MM.1S (cell line): Measurements from ENCODE around the gene GRM1.

Experiments used
- DNase-seq: peaks from one replicate; pipeline ENCODE4 v3.0.0-alpha.2; 2015
- H2AFZ ChIP-seq: fragments of 300-600 bp; sonication (generic); 2 replicates; pipeline ENCODE4 v1.6.0; 2016; ENCODE audit warnings: antibody characterized with exemption, low read length
- H3F3A ChIP-seq: fragments of 300-600 bp; sonication (generic); 2 replicates; pipeline ENCODE4 v1.6.1; 2016; ENCODE audit warnings: mild to moderate bottlenecking, antibody characterized with exemption, low read length, moderate library complexity, mixed read lengths; ENCODE audit not compliant: insufficient read depth
- H3K27ac ChIP-seq: fragments of 300-600 bp; sonication (generic); 2 replicates; pipeline ENCODE4 v1.5.1; 2016; ENCODE audit warnings: mild to moderate bottlenecking, low read length
- H3K27me3 ChIP-seq: fragments of 300-600 bp; sonication (generic); replicated peaks from 2 replicates; pipeline ENCODE4 v1.6.0; 2016; ENCODE audit warnings: low read length; ENCODE audit not compliant: insufficient read depth
- H3K36me3 ChIP-seq: fragments of 300-600 bp; sonication (generic); replicated peaks from 2 replicates; pipeline ENCODE4 v1.6.1; 2016; ENCODE audit warnings: mild to moderate bottlenecking, low read length, mixed read lengths; ENCODE audit not compliant: insufficient read depth
- H3K4me1 ChIP-seq: fragments of 300-600 bp; sonication (generic); 2 replicates; pipeline ENCODE4 v1.6.1; 2016; ENCODE audit warnings: low read length, mixed read lengths
- H3K4me2 ChIP-seq: fragments of 300-600 bp; sonication (generic); 2 replicates; pipeline ENCODE4 v1.6.0; 2016; ENCODE audit warnings: low read depth, low read length
- H3K4me3 ChIP-seq: fragments of 300-600 bp; sonication (generic); 2 replicates; pipeline ENCODE4 v1.5.1; 2016; ENCODE audit warnings: low read length, mixed read lengths
- H3K79me2 ChIP-seq: fragments of 300-600 bp; sonication (generic); 2 replicates; pipeline ENCODE4 v1.6.1; 2016; ENCODE audit warnings: mixed run types, low read length, mixed read lengths
- H3K9ac ChIP-seq: fragments of 300-600 bp; sonication (generic); 2 replicates; pipeline ENCODE4 v1.6.1; 2016; ENCODE audit warnings: low read length, mixed read lengths
- H3K9me2 ChIP-seq: fragments of 300-600 bp; sonication (generic); replicated peaks from 2 replicates; pipeline ENCODE4 v1.6.1; 2016; ENCODE audit warnings: mild to moderate bottlenecking, low read length, mixed read lengths; ENCODE audit not compliant: insufficient read depth
- H3K9me3 ChIP-seq: fragments of 300-600 bp; sonication (generic); replicated peaks from 2 replicates; pipeline ENCODE4 v1.6.1; 2016; ENCODE audit warnings: mild to moderate bottlenecking, low read length, mixed read lengths; ENCODE audit not compliant: insufficient read depth
- H4K20me1 ChIP-seq: fragments of 300-600 bp; sonication (generic); 2 replicates; pipeline ENCODE4 v1.6.1; 2016; ENCODE audit warnings: mild to moderate bottlenecking, low read length, moderate library complexity, mixed read lengths; ENCODE audit not compliant: insufficient read depth
- EZH2 ChIP-seq: fragments of 300-600 bp; sonication (generic); optimal IDR thresholded peaks from 2 replicates; pipeline ENCODE3; 2017; ENCODE audit warnings: low read depth, mild to moderate bottlenecking, antibody characterized with exemption, low read length, mixed read lengths
- EZH2phosphoT487 ChIP-seq: fragments of 300-600 bp; sonication (generic); IDR thresholded peaks from 2 replicates; pipeline ENCODE4 v1.6.1; 2018; ENCODE audit warnings: antibody characterized with exemption, low read length
- TF ChIP-seq, protein P1 (sequence below): fragments of 300-600 bp; sonication (generic); IDR thresholded peaks from 2 replicates; pipeline ENCODE4 v1.5.1; 2016; ENCODE audit warnings: antibody characterized with exemption, low read length, mixed read lengths

The GRM1 gene

DNA sequence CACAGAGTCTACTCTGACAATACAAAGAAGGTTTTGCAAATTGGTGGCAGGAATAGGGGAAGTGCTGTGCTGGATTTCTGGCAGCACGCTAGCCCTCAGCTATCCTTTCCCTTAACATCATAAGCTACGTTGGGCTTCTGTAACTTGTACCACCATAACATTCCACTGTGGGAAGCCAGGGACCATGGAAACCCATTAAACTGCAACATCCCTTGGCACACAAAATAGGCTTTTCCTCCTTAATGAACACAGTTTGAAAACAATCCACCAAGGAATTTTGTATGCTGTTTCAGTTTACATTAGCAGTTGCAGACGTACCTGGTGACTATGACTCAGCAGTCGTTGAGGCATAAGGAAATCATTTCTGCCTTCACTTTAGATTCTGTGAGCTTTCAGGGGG lies 310.9 kb downstream of the GRM1 start:
- Histone ChIP-seq H2AFZ (no peak overlapping the region), H3K9me3 (no peaks in the 10 kb centered on the region), H3K36me3 (no peaks in the 10 kb centered on the region), H3K79me2 (no peaks in the 10 kb centered on the region), H3K27ac (no peak overlapping the region), H4K20me1 (no peaks in the 10 kb centered on the region), H3K9me2 (no peaks in the 10 kb centered on the region), H3K4me1 (no peaks in the 10 kb centered on the region), H3F3A (no peaks in the 10 kb centered on the region), H3K4me2 (no peak overlapping the region), H3K4me3 (no peak overlapping the region), H3K9ac (no peak overlapping the region), H3K27me3 (no peaks in the 10 kb centered on the region)
- no peak for DNase-seq
- TF ChIP-seq EZH2 (no peak), EZH2phosphoT487 (no peak)
- TF ChIP-seq, protein P1, sequence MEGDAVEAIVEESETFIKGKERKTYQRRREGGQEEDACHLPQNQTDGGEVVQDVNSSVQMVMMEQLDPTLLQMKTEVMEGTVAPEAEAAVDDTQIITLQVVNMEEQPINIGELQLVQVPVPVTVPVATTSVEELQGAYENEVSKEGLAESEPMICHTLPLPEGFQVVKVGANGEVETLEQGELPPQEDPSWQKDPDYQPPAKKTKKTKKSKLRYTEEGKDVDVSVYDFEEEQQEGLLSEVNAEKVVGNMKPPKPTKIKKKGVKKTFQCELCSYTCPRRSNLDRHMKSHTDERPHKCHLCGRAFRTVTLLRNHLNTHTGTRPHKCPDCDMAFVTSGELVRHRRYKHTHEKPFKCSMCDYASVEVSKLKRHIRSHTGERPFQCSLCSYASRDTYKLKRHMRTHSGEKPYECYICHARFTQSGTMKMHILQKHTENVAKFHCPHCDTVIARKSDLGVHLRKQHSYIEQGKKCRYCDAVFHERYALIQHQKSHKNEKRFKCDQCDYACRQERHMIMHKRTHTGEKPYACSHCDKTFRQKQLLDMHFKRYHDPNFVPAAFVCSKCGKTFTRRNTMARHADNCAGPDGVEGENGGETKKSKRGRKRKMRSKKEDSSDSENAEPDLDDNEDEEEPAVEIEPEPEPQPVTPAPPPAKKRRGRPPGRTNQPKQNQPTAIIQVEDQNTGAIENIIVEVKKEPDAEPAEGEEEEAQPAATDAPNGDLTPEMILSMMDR = no peak

- no peaks in the 10 kb centered on the region for H3K4me1 ChIP-seq
- H2AFZ ChIP-seq = no peak overlapping the region
- H3K9me2 ChIP-seq = no peaks in the 10 kb centered on the region
- no peaks in the 10 kb centered on the region for H3K79me2 ChIP-seq
- no peak for DNase-seq
- H3K4me3 ChIP-seq = no peak overlapping the region
- H3K9me3 ChIP-seq = no peaks in the 10 kb centered on the region
- no peak for TF ChIP-seq EZH2
- H3K9ac ChIP-seq = no peak overlapping the region
- H4K20me1 ChIP-seq = no peaks in the 10 kb centered on the region
- H3K27ac ChIP-seq = no peak overlapping the region
- H3F3A ChIP-seq = no peaks in the 10 kb centered on the region
- H3K4me2 ChIP-seq = no peak overlapping the region
- H3K36me3 ChIP-seq = no peaks in the 10 kb centered on the region
- no peaks in the 10 kb centered on the region for H3K27me3 ChIP-seq
Observed at GRCh38 chr6:146341493-146342230, 312.8 kb downstream of the GRM1 start.

- no peaks in the 10 kb centered on the region for H3K27me3 ChIP-seq
- H3K9me3 ChIP-seq = no peaks in the 10 kb centered on the region
- H3K36me3 ChIP-seq = no peaks in the 10 kb centered on the region
- no peak overlapping the region for H3K4me2 ChIP-seq
- H3K27ac ChIP-seq = no peak overlapping the region
- H3K9me2 ChIP-seq = no peaks in the 10 kb centered on the region
- H3K4me3 ChIP-seq = no peak overlapping the region
- H3K79me2 ChIP-seq = no peaks in the 10 kb centered on the region
- no peak overlapping the region for H3K9ac ChIP-seq
- H3K4me1 ChIP-seq = no peaks in the 10 kb centered on the region
- no peak for DNase-seq
- no peak overlapping the region for H2AFZ ChIP-seq
- H4K20me1 ChIP-seq = no peaks in the 10 kb centered on the region
- TF ChIP-seq, protein P1 = no peak
- no peak for TF ChIP-seq EZH2phosphoT487
- no peak for TF ChIP-seq EZH2
- H3F3A ChIP-seq = no peaks in the 10 kb centered on the region
Observed at GRCh38 chr6:146345598-146345997, 316.7 kb downstream of the GRM1 start.

DNA sequence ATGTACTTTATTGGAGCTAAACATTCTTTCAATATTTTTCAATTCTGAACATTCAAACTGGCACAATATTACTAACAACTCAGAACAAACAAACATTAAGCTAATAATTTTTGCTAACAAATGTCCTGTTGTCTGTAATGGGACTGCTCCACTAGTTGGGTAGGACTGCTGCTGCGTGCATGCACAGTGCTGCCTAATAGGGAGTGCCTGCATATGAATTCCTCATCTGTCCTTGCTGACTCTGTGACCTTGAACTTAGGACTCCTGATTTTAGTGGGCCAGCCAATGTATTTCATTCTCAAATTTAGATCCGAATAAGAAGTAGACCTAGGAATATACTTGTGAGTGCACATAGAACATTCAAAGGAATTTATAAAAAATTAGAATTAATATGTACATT lies 318.2 kb downstream of the GRM1 start:
- no peak for DNase-seq
- Histone ChIP-seq H3K27ac (no peak overlapping the region), H3K27me3 (no peaks in the 10 kb centered on the region), H3F3A (no peaks in the 10 kb centered on the region), H3K36me3 (no peaks in the 10 kb centered on the region), H3K79me2 (no peaks in the 10 kb centered on the region), H3K4me1 (no peaks in the 10 kb centered on the region), H3K9ac (no peak overlapping the region), H3K9me2 (no peaks in the 10 kb centered on the region), H3K4me2 (no peak overlapping the region), H3K9me3 (no peaks in the 10 kb centered on the region), H2AFZ (no peak overlapping the region), H3K4me3 (no peak overlapping the region), H4K20me1 (no peaks in the 10 kb centered on the region)
- TF ChIP-seq EZH2 (no peak), EZH2phosphoT487 (no peak)
- TF ChIP-seq, protein P1 = no peak
